Islet precursor cell (in vitro differentiated cells): Measurements from ENCODE around the gene RBMS1.
"Not testable (repeated sequence)": the region's sequence is repeated elsewhere in the genome, so short reads cannot be mapped to it uniquely, and the experiment has no call there.

Experiments used
- DNase-seq: peaks from one replicate; pipeline ENCODE4 v3.0.0-alpha.2; 2018

Gene RBMS1

DNA sequence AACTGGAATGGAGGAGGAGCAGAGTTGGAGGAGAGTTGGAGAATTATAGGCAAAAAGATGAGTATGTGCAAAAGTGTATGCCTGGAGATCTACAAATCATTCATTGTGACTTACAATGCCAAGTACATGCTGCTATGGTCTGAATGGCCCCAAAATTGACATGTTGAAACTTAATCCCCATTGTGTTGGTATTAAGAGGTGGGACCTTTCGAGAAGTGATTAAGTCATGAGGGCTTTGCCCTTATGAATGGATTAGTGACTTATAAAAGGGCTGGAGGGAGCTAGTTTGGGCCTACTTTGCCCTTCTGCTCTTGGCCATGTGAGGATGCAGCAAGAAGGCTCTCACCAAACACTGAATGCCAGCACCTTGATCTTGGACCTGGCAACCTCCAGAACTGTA, 6.3 kb upstream of the RBMS1 start:
- no peak for DNase-seq

DNA sequence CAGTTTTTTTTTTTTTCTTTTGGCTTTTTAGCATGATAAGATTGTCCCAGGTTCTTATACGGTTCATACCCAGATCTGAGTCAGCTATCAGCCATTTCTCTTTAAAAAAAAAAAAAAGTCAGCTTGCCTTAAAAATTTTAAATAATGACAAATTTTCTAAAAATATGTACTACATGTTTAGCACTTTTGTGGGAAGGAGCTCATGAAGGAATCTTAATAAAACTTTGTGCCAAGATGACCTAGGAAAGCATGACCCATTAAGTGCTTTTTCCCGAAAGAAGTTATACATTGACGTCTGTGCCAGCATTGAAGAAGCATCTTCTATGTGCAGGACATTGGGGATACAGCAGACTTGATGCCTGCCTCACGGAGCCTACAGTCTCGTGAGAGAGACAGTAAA, 4.5 kb upstream of the RBMS1 start:
- DNase-seq = no peak

DNA sequence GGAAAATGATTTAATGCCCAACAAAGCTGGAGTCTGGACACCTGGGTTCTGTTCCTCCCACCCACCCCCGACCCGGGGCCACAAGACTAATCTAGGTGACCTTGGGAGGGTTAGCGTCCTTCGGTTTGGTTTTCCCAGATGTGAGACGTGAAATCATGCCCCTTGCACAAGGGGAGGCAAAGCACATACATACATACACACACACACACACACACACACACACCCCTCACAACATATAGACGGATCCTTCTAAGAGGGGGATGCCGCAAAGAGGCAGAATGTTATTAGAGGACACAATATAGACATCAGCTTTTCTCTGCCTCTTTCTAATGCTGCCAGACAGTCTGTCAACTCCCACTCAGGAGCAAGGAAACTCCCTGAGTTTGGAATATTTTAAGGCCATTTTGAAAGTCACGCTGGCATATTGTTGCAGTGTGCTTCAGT, 616 bp upstream of the RBMS1 start:
- peak; percentile 59 for DNase-seq

DNA sequence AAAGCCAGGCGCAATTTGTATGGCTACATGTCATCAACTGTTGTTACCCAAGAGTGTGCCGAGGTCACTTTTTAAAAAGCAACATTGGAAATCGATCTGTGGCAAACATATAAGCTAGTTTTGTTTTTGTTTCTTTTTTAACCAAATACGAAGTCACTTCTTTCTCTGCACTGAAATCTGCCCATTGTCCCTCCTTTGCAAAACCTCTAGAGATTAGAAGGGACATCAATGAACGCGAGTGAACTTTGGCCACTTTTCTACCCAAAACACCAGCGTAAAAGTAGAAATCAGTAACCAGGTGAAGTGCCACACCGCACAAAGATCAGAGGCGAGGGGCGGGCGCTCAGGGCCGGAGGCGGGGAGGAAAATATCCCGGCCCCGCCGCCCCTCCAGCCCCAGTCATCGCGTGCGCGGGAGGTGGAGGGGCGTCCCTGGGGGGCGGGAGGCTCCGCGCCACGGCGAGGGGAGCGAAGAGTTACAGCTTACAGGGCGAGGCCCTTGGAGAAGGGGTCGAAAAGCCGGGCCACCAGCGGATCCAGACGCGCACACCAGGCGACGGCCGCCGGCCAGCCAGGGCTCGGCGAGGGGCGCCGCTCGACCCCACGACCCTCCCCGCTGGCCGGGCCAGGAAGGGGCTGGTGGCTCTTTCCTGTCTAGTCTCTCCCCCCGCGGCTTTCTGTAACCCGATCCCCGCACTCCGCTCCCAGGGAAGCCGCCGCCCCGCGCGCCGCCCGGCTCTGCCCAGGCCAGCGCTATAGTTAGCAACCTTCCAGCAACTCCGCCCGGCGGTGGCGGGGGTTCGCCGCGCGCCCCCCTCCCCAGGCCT, 993 bp downstream of the RBMS1 start:
- peak; percentile 95 for DNase-seq

DNA sequence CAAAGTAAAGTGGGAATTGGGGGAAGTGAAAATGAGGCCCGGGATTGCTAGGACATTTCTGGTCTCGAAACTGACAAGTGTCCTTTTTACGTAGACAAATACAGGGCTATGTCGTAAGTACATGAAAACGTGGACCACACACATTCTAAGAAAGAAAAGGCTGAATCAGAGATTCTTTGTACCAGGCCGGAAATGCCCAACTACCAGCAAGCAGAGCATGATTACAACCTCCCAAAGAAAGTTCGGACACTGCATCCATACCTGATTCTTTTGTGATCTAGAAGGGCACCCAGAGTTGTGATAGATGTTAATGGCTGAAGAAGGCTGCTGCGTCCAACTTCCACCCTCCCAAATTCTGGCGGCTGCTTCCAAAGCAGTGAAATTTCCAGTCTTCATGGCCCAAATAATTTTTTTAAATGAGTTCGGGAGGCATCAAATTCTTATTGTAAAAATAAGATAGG, 1.7 kb downstream of the RBMS1 start:
- peak; percentile 66 for DNase-seq

DNA sequence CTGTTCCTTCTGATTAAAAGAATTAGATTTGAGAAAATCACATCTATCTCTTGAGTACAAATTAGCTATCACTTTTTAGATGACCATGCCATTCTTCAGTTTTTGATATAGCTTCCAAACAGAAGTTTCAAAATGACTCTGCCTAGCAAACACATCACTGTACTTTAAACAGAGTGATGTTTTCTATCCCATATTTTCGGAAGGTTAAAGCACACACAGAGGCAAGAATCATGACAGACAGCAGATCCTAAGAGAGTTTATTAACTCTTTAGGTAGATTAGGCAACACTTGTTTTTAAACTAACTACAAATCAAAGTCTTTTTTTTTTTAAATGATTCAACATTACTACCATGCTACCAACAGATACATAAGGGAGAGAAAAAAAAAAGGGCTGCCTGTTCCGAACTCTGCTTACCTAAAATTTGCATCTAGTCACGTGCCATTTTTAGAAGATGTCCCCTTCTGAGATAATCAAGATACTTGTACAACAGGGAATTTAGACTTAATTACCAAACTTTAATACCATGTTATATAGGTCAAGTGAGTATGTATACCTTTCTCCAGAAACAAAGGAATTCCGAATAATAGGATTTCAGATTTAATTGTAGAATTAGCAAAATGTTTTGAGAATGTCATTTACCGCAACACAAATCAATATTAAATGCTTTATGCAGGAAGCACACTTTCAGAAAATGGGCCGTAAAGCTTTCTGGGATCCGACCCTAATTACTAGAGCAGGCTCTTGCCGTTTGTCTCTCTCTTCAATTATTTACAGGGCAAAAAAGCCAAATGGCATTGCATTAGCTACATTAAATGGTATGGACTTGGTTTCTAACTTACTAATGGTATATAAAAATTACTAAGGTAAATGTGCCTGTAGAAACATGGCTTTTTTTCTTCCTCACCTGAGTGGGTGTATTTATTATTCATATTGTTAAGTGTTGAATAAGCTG, 2.6 kb downstream of the RBMS1 start:
- no peak for DNase-seq

DNA sequence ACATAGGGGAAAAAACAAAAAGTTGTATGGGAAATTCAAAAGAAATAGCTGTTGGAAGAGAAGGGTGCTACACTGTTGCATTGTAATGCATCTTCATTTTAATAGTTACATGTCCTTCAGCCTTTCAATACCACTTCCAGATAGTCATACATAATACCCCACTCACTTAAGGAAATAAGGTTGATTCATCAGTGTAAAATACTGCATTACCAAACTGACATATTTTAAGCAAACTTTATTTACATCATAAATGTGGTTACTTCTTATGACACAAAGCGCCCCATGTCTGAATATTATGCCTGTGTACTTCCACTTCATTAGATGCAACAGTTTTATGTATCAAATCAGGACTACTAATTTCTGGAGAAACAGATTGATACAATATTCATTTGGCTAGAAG, 4.5 kb downstream of the RBMS1 start:
- DNase-seq = no peak

DNA sequence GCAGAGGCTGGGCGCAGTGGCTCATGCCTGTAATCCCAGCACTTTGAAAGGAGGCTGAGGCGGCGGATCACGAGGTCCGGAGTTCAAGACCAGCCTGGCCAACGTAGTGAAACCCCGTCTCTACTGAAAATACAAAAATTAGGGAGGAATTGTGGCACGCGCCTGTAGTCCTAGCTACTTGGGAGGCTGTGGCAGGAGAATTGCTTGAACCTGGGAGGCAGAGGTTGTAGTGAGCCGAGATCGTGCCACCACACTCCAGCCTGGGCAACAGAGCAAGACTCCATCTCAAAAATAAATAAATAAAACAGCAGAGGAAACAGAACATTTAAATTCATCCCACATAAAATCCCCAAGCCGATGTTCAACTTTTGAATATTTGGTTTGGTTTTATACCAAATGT, 5.3 kb downstream of the RBMS1 start:
- not testable (repeated sequence) for DNase-seq

DNA sequence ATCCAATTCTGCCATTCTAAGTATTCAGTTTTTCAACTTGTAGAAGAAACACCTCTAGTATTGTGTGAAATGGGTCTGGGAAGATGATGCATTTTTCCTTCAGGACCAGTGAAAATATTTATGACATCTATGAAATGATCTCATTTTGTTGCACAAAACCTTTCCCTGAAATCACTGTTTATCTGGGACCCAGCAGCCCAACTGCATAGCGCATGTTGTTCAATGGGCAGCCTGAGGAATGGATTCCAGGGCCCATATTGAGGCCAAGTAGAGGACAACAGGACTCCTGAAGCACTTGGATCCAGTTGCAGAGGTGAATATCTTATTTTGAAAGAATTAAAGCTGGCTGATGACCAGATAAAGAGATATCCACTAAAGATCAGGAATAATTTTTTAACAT, 7.3 kb downstream of the RBMS1 start:
- DNase-seq = no peak

DNA sequence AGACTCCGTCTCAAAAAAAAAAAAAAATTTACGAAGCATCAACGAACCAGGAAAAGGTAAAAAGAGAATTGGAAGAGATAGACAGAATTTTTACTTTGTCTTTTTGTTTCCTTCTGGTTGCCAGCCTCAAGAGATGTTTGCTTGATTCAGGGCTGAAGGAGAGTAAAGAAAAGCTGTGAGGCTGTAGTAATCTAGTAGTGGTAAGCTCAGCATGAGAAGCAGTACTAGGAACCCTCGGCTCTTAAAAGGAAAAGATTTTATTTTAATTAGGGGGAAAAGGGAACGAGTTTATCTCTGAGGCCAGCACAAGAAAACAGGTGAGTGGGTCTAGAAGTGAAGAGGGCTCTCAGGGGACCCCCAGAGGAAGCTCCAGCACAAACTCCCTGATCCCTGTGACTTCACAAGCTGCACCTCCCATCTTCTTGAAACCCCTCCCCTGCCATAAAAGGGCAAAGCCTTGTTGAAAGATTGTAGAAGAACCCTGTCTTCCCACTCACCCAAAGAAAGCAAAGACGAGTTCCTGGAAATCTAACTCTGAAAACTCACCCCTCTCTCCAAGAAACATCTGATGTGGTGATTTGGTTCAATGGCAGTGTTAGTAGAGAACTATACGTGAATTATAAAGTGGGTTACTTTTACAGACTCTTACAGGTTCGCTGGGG, 8.6 kb downstream of the RBMS1 start:
- DNase-seq = no peak

DNA sequence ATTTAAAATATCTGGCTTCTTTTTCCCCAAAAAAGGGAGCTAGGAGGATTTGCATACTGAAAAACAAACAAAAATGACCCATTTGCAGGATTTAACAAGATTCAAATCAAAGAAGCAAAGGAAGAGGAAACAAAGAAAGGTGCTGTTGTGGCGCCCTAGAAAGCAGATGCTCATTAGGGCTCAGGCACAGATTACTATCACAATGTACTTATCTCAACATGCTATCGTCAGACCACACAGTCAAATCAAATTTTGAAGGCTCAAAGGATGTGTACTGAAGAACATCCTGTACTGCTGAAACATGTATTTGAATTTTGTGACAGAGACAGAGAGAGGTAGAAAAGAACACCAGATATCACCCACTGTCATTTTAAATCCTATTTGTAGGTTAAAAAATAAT, 10.9 kb downstream of the RBMS1 start:
- DNase-seq = no peak

DNA sequence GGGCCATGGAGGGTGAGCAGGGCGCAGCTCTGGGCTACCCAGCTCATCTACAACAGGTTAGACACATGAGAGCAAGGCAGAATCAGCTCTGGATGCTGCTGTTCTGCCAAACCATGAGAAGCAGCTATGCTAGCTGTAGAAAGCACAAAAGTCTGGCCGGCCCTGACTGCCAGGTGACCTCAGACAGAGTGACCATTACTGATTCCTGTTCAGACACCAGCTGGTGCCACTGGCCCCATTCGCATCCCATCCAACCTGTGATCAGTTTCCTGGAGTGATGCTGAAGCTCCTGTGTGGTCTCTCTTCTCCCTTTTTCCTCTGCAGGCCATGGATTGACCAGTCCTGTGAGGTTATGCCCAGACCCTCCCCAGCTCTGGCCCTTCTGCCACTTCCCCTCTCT, 14.3 kb downstream of the RBMS1 start:
- DNase-seq = no peak

DNA sequence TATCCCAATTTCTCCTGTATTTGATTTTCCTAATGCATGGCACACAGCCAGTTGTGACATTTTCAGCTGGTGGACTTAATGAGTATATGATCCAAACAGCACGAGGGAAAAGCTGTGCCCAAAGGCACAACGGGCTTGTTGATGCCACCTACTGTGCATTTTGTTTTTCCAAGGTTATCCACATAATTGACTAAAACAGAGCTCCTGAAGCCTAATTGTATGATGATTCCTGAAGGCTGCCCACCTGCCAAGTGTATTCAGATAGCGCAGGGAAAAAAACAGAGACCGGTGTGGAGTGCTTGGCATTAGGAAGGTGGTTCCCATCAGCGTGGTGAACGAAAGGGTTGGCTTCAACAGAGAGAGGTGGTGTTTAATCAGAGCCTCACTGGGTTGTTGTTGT, 14.9 kb downstream of the RBMS1 start:
- no peak for DNase-seq

DNA sequence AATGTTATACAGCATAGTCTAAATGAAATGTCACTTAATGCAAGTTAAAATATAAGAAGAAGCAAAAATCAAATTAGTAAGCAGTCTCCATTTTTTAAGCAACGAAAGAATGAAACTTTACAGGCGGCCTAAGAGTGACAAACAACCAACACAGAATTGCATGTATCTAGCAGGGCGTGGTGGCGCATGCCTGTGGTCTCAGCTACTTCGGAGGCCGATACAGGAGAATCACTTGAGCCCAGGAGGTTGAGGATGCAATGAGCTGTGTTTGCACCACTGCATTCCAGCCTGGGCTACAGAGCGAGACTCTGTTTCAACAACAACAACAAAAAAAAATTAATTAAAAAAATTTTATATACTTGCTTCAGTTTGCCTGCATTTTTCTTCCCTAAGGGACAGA, 16.6 kb downstream of the RBMS1 start:
- DNase-seq = peak; percentile 74

DNA sequence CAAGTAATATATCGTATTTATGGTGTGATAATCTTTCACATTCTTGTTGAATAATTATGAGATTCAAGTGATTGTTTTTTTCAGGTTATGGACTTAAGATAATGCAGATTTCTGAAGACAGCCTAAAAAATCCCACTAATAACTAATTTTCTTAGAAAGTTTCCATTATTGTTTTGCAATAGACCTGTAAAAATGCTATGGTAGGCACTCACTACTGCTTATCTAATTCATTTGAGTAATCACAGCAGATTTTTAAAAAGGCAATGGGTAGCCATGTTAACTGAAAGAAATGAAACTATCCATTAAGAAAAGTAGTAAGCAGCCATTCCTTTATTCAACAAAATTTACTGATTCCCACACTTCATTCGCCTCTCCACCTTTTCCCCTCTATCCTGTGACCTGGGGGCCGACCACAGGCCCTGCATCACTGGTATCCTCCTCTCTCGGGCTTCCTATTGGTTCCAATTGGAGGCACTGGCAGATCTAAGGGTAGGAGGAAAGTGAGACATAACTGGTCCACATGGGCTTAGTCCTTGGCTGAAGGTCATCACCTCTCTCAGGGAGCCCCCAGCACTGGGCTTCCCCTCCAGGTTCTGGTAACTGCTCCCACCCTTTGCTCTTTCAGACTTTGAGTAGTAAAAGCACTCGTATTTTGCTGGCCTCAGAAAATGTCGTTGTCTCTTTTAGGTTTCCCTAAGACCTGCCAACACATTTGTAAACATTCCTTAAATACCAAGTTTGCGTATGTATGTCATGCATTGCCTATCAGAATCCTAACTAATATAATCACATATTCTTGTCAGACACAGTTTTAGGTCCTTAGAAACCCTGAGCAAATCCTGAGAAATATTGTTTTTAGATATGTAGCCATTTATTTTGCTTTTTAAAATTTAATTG, 18.5 kb downstream of the RBMS1 start:
- no peak for DNase-seq

DNA sequence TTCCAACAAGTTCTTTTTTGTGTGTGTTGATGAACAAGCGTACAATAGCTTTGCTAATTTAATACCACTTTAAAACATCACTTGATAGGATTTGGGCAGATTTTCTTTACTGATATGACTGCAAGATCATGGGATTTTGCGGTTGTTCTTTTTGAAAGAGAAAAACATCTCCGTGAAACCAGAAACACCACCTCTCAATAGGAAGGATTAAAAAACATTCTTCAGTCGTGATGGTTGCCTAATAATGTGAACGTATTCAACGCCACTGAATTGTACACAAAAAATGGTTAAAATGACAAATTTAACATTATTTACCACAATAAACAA, 19.3 kb downstream of the RBMS1 start:
- no peak for DNase-seq

DNA sequence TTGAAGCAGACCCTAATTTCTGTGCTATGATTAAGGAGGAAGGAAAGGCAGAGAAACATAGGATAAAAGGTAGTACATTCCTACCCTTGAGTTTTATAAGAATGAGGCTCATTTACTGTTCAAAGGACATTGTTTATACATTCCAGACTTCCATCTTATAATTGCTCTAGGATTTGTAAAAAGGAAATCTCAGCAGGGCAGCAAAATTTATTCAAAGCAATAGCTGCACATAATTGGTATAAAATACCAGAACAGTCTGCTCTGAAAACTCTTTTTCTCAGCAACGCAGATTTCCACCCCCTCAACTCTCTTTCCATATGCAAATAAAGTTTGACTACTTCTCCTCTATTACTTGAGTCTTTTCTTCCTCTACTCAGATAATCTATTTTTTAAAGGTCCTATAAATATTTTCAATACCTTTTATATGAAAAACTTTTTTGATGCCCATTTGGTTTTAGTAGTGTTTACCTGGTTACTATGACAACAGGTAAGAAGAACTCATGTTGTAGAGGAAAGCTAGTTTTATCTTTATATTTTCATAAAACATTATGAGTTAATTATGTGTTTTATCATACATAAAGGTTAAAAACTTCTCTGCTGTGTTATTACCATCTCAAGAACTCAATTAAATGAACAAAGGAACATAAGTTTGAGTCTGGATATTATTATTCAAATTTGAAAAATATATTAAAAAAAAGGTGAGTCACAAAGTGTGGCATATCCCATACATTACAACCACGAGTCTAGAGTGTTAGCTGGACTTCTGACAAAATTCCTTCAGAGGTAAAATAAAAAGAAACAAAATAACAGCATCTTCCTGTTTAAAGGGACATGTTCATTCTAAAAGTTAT, 19.9 kb downstream of the RBMS1 start:
- no peak for DNase-seq

DNA sequence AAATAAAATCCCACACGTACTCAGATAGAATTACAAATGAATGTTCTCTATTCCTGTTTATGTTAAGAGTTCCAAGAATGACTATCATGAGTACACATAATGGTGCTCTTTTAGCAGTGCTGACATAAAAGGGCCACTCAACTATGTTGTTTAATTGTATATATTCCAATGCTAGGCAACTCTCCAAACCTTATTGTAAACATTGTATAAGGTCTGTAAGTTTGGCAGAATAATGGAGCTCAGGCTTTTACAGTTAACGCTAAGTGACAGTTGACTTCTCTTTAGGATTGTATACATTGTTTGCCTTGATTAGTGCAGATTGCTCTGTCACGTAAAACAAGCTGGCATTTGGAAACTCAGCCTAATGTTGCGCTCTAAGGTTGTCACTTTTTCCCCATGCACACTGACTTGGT, 20.8 kb downstream of the RBMS1 start:
- DNase-seq = no peak

DNA sequence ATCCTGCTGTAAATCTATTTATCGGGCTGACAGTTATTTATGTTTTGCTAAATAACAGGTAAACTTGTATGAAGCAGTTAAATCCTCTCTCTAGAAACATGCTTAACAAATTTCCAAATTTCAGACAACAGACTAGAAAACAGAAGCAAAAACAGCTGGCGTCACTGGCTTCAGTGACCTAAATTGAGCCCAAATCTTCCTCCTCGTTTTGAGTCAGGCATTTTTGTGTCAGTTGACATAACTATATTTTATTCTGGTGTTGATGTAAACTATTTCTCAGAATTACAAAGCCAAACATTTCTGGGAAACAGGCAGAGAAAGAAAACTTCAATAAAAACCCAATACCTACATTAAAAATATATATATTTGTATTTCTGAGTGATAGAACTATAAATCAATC, 21.7 kb downstream of the RBMS1 start:
- no peak for DNase-seq

DNA sequence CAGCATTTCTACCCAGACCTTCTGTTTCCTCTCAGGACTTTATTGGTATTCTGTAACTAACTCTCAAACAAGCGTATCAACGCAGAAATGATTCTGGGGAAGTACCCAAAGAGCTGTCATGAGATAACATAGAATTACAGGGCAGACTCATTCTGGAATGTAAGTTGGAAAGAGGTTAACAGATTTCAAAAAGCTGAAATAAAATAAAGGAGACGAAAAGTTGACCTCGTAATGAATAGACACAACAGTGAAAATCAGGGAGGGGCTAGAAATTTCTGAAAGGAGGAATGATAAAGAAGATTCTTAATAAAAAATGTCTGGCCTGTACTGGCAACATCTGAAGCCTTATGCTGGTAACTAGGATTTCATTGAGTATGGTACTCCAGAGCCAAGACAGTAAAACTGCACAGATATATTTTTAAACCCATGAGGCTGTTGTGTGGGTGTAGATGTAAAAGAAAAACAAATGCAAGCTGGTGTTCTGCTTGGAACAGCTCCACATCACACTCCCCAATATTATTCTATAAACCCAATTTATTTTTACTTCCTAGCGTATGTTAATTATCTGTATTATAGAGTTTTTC, 23.9 kb downstream of the RBMS1 start:
- DNase-seq = no peak

DNA sequence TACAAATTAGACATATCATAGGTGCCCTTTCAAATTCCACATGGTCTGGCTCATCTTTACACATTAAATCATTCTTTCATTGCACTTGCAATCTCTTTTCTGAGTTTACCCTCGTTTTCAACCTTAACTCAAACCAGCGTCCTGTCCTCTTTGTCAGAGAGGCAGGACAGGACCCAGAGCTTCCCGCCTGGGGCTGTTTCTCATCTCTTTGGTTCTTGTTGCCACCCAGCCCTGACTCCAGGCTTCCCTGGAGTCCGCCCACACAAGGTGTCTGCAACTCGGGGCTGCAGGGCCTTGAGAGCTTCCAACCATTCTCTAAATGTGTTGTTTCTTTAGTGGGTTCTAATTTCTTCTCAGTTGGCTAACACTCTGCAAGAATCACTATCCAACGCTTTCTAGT, 24.4 kb downstream of the RBMS1 start:
- peak; percentile 89 for DNase-seq
